ENCODE results near the gene EPOP.
"Not testable (repeated sequence)": the region's sequence is repeated elsewhere in the genome, so short reads cannot be mapped to it uniquely, and the experiment has no call there.

Gene EPOP

DNA sequence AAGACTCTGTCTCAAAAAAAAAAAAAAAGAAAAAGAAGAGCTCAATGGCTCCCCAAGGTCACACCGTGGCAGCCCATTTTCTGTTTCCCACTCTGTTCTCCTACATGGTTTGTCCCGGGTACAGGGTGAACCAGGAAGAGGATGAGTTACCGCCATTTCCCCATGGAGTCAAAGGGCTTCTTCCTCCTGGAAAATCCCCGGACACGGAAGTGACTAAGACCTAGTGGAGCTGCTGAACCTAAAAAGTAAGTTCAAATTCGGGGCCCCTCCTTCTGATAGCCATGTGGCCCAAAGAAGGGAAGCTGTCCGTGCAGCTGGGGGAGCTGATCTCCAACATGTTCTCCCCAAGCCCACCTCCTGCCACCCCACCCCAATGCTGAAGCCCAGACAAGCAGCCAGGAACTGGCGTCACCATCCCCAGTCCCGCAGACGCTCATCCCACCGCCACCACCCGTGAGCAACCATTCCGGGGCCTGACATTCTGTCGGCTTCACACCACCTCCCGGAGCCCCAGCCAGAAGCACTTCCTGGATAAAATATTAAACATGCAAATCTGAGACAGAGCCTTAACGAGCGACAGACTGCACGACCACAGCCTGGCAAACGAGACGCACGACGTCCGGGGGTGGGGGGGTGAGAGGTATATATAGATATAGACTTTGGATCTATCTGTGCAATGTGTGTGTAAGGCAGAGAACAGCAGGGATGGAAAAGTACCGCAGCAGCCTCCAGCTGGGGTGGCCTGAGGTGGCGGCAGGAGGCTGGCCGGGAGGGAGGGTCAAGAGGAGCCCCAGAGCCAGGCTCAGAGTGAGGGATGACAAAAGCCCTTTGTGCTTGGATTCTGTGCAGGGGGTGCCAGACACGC is 17.6 kb downstream of the EPOP start:
- peak; percentile 51 to 97 (median 76) for DNase-seq

DNA sequence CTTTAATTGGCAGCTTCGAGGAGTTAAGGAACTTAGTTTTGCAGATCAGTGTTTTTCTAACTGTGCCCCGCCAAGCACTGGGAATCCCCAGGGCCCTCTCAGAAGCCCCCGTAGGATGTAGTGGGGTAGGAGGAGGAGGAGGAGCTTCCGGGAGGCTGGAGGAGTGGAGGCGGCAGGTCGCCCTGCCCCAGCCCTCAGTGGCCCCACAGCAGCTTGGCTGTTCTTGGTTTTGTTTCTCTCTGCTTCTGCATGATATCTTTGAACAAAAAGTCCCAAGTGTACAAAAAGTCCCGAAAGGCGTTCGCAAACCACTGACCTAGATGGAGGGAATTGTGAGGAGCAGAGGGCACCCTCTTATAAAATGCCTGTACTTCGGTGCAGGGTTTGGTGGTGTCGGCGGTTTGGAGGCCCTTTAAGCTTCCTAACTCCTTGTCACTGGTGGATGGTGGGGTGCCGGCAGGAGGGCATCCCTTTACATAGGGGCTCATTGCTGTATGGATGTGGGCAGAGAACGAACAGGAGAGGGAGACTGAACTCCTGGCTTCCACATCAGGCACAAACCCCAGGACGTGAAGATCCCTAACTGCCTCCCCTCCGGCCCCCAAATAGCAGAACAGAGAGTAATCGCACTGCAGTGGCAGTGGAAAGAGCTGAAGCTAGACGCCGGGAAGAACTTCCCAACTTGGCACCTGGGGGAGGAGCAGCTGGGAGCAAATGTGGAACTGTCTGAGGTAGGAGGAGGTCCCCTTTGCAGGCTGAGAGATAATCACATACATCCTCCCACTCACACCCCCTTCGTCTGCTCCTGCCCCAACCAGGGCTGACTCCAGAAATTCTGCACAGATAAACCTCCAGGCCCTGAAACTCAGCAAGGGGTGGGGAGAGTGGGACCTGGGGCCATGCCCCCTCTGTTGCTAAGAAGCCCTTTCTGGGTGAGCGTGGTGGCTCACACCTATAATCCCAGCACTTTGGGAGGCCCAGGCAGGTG is 20.1 kb downstream of the EPOP start:
- intact Hi-C loops (cut with DNase I) = no loop called here
- peak in 1 of 10 donors; percentile 59 for DNase-seq

More for the DNA sequence above, 17.6 kb downstream of the EPOP start:
- intact Hi-C loops (cut with DNase I) = no loop called here

DNA sequence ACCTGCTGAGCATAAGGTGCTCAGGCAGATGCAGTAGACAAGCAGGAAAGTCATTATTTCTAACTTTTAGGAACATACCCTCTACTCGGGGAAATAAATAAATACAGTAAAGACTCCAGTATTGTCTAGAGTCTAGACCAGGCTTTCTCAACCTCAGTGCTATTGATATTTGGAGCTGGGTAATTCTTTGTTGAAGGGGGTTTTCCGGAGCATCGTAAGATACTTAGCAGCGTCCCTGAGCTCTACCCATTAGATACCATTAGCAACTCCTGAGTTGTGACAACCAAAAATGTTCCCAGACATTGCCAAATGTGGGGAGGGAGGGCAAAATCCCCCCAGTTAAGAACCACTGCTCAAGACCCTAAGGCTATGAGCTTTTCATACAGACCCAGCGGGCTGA is 21.1 kb downstream of the EPOP start:
- DNase-seq = no peak
- intact Hi-C loops (cut with DNase I) = no loop called here

DNA sequence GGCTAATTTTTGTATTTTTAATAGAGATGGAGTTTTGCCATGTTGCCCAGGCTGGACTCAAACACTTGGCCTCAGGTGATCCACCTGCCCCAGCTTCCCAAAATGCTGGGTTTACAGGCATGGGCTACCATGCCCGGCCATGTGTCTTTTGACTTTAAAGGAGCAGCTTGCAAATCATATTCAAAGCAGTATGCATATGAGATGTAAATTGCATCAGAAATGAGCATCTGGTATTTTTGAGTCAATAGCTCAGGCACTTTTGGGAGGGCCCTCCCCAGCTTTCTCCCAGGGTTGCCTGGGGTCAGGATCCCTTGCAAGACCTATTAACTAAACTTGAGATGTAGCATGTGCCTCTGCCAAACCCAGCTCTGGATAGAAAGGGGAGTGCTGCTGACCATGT is 21.5 kb downstream of the EPOP start:
- intact Hi-C loops (cut with DNase I) = no loop called here
- DNase-seq = no peak

DNA sequence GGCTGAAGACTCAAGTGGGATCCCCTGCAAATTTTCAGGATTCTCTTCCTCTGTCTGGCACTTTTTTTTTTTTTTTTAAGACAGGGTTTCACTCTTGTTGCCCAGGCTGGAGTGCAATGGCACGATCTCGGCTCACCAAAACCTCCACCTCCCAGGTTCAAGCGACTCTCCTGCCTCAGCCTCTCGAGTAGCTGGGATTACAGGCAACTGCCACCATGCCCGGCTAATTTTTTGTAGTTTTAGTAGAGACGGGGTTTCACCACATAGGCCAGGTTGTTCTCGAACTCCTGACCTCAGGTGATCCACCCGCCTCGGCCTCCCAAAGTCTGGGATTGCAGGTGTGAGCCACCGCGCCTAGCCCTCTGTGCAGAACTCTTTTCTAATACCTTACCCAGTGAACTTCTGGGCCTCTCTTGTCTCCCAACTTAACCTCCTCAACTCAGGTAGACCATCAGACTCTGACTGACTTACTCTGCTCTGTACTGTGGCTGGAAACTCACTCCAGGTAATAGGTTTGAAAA is 24.0 kb downstream of the EPOP start:
- intact Hi-C loops (cut with DNase I) = not testable (repeated sequence)
- DNase-seq = peak in 1 of 10 donors; percentile 56

DNA sequence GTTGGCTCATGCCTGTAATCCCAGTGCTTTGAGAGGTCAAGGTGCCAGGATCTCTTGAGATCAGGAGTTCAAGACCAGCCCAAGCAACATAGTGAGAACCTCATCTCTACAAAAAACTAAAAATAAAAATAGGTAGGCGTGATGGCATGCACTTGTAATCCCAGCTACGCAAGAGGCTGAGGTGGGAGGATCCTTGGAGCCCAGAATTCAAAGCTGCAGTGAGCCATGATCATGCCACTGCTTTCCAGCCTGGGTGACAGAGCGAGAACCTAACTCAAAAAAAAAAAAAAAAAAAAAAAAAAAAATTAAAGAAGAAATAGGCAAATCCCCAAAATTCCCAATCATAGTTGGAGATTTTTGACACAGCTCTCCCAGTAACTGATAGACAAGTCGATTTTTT is 36.8 kb downstream of the EPOP start:
- no peak for DNase-seq
- intact Hi-C loops (cut with DNase I) = no loop called here

DNA sequence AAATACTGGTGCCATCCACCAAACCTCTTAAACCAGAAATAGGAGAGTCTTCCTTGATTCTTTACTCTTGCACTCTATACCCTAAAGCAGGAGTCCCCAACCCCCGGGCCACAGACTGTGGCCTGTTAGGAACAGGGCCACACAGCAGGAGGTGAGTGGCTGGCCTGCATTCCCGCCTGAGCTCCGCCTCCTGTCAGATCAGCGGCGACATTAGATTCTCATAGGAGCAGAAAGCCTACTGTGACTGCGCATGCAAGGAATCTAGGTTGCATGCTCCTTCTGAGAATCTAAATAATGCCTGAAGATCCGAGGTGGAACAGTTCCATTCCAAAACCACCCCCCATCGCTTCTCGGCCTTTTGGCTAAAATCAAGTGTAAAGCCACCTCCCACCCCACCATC is 38.7 kb downstream of the EPOP start:
- no peak for DNase-seq

DNA sequence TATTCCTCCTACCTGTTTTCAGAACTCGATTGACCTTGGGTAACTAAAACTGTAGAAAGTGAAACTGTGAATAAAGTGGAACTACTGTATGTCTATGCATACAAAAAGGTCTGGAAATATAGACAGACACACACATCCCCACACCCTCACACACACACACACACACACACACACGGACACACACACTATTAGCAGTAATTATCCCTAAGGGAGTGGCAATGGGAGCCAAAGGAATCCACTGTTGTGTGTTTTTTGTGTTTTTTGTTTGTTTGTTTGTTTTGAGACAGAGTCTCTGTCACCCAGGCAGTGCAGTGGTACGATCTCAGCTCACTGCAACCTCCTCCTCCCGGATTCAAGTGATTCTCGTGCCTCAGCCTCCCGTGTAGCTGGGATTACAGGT is 42.4 kb downstream of the EPOP start:
- DNase-seq = no peak
- intact Hi-C loops (cut with DNase I) = no loop called here

More for the DNA sequence above, 38.7 kb downstream of the EPOP start:
- intact Hi-C loops (cut with DNase I) = no loop called here

DNA sequence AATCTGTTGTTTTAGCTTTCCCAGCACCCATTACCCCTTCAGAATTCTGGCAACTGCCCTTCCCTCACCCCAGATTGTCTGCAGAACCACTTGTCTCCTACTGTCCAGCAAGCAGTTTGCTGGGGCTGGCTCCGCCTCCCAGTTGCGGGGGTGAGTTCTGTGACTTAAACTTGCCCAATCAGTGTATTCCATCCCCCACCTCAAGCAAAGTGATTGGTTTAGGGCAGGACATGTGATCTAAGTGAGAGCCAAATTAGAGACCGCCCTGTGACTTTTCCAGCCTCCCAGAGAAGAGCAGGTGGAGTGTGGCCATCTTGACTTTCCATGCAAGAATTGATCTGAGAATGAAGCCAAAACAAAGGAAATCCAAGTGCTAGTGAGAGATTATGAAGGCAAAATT is 46.3 kb downstream of the EPOP start:
- DNase-seq = no peak
- intact Hi-C loops (cut with DNase I) = no loop called here

DNA sequence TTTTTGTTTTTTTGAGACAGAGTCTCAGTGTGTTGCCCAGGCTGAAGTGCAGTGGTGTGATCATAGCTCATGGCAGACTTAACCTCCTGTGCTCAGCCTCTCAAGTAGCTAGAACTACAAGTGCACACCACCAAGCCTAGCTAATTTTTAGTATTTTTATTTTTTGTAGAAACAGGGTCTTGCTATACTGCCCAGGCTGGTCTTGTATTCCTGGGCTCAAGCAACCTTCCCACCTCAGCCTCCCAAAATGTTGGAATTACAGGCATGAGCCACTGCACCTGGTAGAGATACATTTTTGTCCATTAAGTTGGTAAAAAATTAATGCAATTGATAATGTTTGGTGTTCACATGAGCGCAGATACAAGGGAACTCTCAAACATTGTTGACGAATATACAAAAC is 46.8 kb downstream of the EPOP start:
- intact Hi-C loops (cut with DNase I) = no loop called here
- DNase-seq = no peak

DNA sequence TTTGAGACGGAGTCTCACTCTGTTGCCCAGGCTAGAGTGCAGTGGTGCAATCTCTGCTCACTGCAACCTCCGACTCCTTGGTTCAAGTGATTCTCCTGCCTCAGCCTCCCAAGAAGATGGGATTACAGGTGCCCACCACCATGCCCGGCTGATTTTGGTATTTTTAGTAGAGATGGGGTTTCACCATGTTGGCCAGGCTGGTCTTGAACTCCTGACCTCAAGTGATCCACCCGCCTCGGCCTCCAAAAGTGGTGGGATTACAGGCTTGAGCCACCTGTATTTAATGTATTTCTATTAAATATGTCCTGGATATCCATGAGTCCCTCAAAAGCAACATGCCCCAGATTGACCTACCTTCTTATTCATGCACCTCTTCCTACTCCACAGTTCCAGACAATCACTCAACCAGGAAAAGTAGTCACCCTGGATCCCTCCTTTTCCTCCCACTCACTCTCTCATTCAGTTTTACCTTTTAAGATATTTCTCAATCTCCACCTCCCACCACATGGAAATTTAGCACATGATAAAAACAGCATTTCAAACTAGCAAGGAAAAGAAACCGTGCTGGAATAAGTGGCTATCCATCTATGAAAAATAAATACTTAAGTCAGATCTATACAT is 48.0 kb downstream of the EPOP start:
- intact Hi-C loops (cut with DNase I) = not testable (repeated sequence)
- peak in 1 of 10 donors; percentile 40 for DNase-seq

DNA sequence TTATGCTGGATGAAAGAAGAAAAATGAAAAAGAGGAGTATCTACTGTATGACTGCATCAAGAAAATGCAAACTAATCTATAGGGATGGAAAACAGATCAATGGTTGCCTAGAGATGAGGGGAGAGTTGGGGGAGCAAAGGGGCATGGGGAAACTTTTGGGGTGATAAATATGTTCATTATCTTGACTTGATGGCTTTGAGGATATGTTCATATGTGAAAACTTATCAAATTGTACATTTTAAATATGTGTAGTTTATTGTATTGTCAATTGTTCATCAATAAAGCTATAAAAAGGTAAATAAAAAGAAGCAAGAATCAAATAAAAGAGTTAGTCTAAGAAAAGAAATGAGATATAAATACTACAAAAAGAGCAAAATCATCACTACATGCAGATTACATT is 49.3 kb downstream of the EPOP start:
- no peak for DNase-seq
- intact Hi-C loops (cut with DNase I) = no loop called here

DNA sequence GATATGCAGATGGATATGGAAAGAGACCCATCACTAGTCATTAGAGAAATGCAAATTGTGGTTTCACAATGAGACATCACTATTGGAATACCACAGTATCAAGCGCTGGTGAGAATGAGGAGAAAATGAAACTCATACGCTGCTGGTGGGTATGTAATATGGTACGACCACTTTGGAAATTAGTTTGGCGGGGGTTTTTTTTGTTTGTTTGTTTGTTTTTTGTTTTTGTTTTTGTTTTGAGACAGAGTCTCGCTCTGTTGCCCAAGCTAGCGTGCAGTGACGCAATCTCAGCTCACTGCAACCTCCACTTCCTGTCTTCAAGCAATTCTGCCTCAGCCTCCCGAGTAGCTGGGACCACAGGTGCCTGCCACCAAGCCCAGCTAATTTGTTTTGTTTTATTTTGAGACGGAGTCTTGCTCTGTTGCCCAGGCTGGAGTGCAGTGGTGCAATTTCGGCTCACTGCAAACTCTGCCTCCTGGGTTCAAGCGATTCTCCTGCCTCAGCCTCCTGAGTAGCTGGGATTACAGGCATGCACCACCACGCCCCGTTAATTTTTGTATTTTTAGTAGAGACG is 49.9 kb downstream of the EPOP start:
- peak in 1 of 10 donors; percentile 22 for DNase-seq
- intact Hi-C loops (cut with DNase I) = not testable (repeated sequence)

All from posterior cingulate gyrus (tissue), 11 donors.